B cell (primary cell): Measurements from ENCODE around the gene SEMA7A. TPM values are rescaled to one million over a fixed set of nuclear protein-coding genes. Genes with fewer than 3 reads are reported as not detected.

Experiments used
- ATAC-seq: fragments of 200-7000 bp; cut with Tn5 transposase; one replicate; pipeline ENCODE4 v1.10.0; 2021; ENCODE audit warnings: low read depth, mild to moderate bottlenecking, moderate number of reproducible peaks, moderate library complexity
- CTCF ChIA-PET: fragments of 350-600 bp; sonication (Branson Sonifier 250); formaldehyde crosslinking; loops from one replicate; lab custom pipeline; 2021; ENCODE audit warnings: antibody characterized with exemption, inconsistent platforms; lab: Charles Lee
- POLR2A ChIA-PET: fragments of 350-600 bp; sonication (Branson Sonifier 250); formaldehyde crosslinking; loops from one replicate; lab custom pipeline; 2021; ENCODE audit warnings: antibody characterized with exemption; lab: Charles Lee
- DNase-seq: peaks from one replicate; pipeline ENCODE4 v3.0.0; 2013
- H2AFZ ChIP-seq: 2 replicates; pipeline ENCODE4 v1.6.1; 2012; ENCODE audit warnings: mild to moderate bottlenecking, low read depth, low read length; ENCODE audit not compliant: insufficient read depth, poor library complexity, severe bottlenecking
- H3K27ac ChIP-seq, 2 donors: 1 replicate in 1 of 2; 2 replicates in 1 of 2; pipeline ENCODE4 v1.5.1; 2012 to 2013; ENCODE audit warnings: low read length in 2 of 2, mild to moderate bottlenecking in 2 of 2, moderate library complexity in 1 of 2
- H3K27me3 ChIP-seq, 4 experiments: fragments of 200-600 bp in 1 of 4; sonication (generic) in 1 of 4; replicated peaks in 1 of 4; 1 replicate in 2 of 4; 2 replicates in 2 of 4; pipeline versions ENCODE4 v1.6.1 to v1.7.0; 2013 to 2016; ENCODE audit warnings: low read length in 3 of 4, mild to moderate bottlenecking in 2 of 4, mixed read lengths in 1 of 4, moderate library complexity in 1 of 4; ENCODE audit not compliant: insufficient read depth in 4 of 4, control insufficient read depth in 3 of 4; ENCODE audit errors: control extremely low read depth in 1 of 4
- H3K36me3 ChIP-seq, 2 experiments: replicated peaks in 1 of 2; 1 replicate in 1 of 2; 2 replicates in 1 of 2; pipeline versions ENCODE4 v1.6.1 to v1.7.1; 2013; ENCODE audit warnings: low read length in 1 of 2; ENCODE audit not compliant: insufficient read depth in 2 of 2, control insufficient read depth in 1 of 2; ENCODE audit errors: control extremely low read depth in 1 of 2, extremely low read depth in 1 of 2
- H3K4me1 ChIP-seq, 2 donors: fragments of 200-600 bp in 1 of 2; sonication (generic) in 1 of 2; 1 replicate in 1 of 2; 2 replicates in 1 of 2; pipeline versions ENCODE4 v1.5.1 to v1.6.1; 2013 to 2017; ENCODE audit warnings: low read length in 2 of 2; ENCODE audit not compliant: control insufficient read depth in 2 of 2, insufficient read depth in 2 of 2
- H3K4me2 ChIP-seq: replicated peaks from 2 replicates; pipeline ENCODE3; 2012; ENCODE audit warnings: mild to moderate bottlenecking, low read depth, low read length; ENCODE audit not compliant: poor library complexity, severe bottlenecking
- H3K4me3 ChIP-seq, 5 experiments: fragments of 200-600 bp in 1 of 5; sonication (generic) in 1 of 5; 1 replicate in 3 of 5; 2 replicates in 2 of 5; pipeline versions ENCODE4 v1.5.1 to v1.7.0; 2011 to 2016; ENCODE audit warnings: low read length in 4 of 5, mild to moderate bottlenecking in 4 of 5, low read depth in 2 of 5, control low read depth in 1 of 5, moderate library complexity in 1 of 5; ENCODE audit not compliant: insufficient read depth in 1 of 5; ENCODE audit errors: control extremely low read depth in 1 of 5, extremely low read depth in 1 of 5
- H3K79me2 ChIP-seq: fragments of 200-600 bp; sonication (generic); one replicate; pipeline ENCODE4 v1.6.0; 2016; ENCODE audit warnings: low read length; ENCODE audit not compliant: control insufficient read depth, insufficient read depth
- H3K9ac ChIP-seq: fragments of 200-600 bp; sonication (generic); 2 replicates; pipeline ENCODE4 v1.6.1; 2017; ENCODE audit warnings: mild to moderate bottlenecking, low read length, moderate library complexity
- H3K9me3 ChIP-seq, 3 donors: one replicate each; pipeline versions ENCODE4 v1.6.1 to v1.7.1; 2013; ENCODE audit warnings: low read length in 2 of 3; ENCODE audit not compliant: control insufficient read depth in 2 of 3, insufficient read depth in 1 of 3; ENCODE audit errors: control extremely low read depth in 1 of 3
- H4K20me1 ChIP-seq: 2 replicates; pipeline ENCODE4 v1.6.0; 2012; ENCODE audit warnings: mild to moderate bottlenecking, low read length; ENCODE audit not compliant: insufficient read depth, control insufficient read depth, poor library complexity, severe bottlenecking
- H3K27ac Mint-ChIP-seq: one replicate; pipeline ENCODE4 v1.8.0; 2021; ENCODE audit warnings: mixed read lengths
- H3K27me3 Mint-ChIP-seq: one replicate; pipeline ENCODE4 v1.8.0; 2021; ENCODE audit warnings: mixed read lengths
- H3K4me1 Mint-ChIP-seq: one replicate; pipeline ENCODE4 v1.8.0; 2021; ENCODE audit warnings: mixed read lengths
- H3K4me3 Mint-ChIP-seq: one replicate; pipeline ENCODE4 v1.8.0; 2021; ENCODE audit warnings: mixed read lengths
- H3K9me3 Mint-ChIP-seq: one replicate; pipeline ENCODE4 v1.8.0; 2022; ENCODE audit warnings: mixed read lengths; ENCODE audit not compliant: insufficient read depth
- EZH2 ChIP-seq: IDR thresholded peaks from 2 replicates; pipeline ENCODE4 v1.6.1; 2012; ENCODE audit warnings: borderline replicate concordance, low read depth, mild to moderate bottlenecking, moderate library complexity, low read length; ENCODE audit not compliant: insufficient read depth, poor library complexity, severe bottlenecking
- WGBS: methylation state at CpG from one replicate; pipeline ENCODE4 v1.1.5; 2013; ENCODE audit warnings: missing lambda C conversion rate; ENCODE audit not compliant: insufficient coverage; 5-methylcytosine and 5-hydroxymethylcytosine counted together
- intact Hi-C: fragments of 100-400 bp; cut with micrococcal nuclease; formaldehyde crosslinking; loops from one replicate; pipeline ENCODE4 v1.10.0; 2022
- polyA plus RNA-seq: library from polyadenylated mRNA; depleted of rRNA; stranded (reverse); fragments of >200 nt; gene quantifications from 2 replicates; pipeline ENCODE4 v1.2.3, GENCODE V29; 2012
- total RNA-seq, 2 donors: library from RNA; stranded (reverse); fragments of 120-200 nt in 1 of 2; gene quantifications; 1 replicate in 1 of 2; 2 replicates in 1 of 2; pipeline versions ENCODE4 v1.2.3 to v1.2.4, GENCODE V29; 2013 to 2022
- TF ChIP-seq, protein P1 (sequence below): fragments of 200-600 bp; IDR thresholded peaks from one replicate; pipeline ENCODE4 v1.8.0; 2022; ENCODE audit warnings: antibody characterized with exemption, mild to moderate bottlenecking

SEMA7A gene
- total and polyA plus RNA-seq, 2 donors (not counting 1 experiment from before 2014, with no cell fraction given): 42.0 to 44.2 TPM

DNA sequence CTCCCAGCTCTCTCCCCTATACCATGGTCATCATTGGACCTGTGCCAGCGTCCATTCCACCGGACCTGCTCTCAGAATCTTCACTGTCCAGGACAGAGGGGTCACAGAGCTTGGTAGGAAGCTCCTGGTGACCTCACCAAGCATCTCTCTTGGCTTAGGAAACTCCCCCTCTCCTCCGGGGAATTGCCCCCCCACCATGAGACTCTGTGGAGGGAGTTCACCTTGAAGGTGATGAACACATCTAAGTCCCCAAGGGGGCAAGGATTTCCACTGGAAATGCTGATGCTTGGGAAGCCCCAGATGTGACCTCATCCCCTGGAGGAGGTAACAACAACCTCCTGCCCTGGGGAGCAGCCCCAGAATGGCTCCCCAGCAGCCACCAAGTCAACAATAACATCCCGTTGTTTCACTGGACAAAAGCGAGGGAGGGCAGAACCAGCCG is 3.2 kb downstream of the SEMA7A start:
- peak overlapping the region in 3 of 5 experiments; percentile 82 to 89 (median 83) for H3K4me3 ChIP-seq
- peak overlapping the region; percentile 91 for H3K27ac Mint-ChIP-seq
- ChIA-PET CTCF (interaction anchor here (1.1 to 26.1 kb wide), 6 partner anchors 10 to 127 kb away, joined by 4 to 855 read pairs (median 7); no protein-coding TSS in a partner anchor), POLR2A (interaction anchor here (1.2 to 5.3 kb wide), 5 partner anchors 27 to 46 kb away, joined by 4 to 32 read pairs (median 6); no protein-coding TSS in a partner anchor)
- H3K27me3 ChIP-seq: no peaks in the 10 kb centered on the region
- peak overlapping the region; percentile 86 for H3K9ac ChIP-seq
- H3K79me2 ChIP-seq: peaks cover 83% of the 10 kb centered on the region
- intact Hi-C loops: loop anchor here (10.0 kb wide), 1 partner anchor 354 kb away; the partner anchor contains the start of gene CSK
- DNase-seq: peak; percentile 68
- H3K9me3 ChIP-seq: no peaks in the 10 kb centered on the region
- no peaks in the 10 kb centered on the region for H3K27me3 Mint-ChIP-seq
- peaks cover 59% of the 10 kb centered on the region for H4K20me1 ChIP-seq
- H3K4me3 Mint-ChIP-seq: peak overlapping the region; percentile 96
- H3K4me1 ChIP-seq: peaks cover 80 to 91% of the 10 kb centered on the region in 2 donors
- H3K27ac ChIP-seq: peak overlapping the region; percentile 63 to 75
- peaks cover 86% of the 10 kb centered on the region for H3K4me1 Mint-ChIP-seq
- 60% methylated on average over 2 of the region's 6 CpGs for WGBS
- no peaks in the 10 kb centered on the region for H3K9me3 Mint-ChIP-seq
- peaks cover 0 to 15% of the 10 kb centered on the region in 2 experiments for H3K36me3 ChIP-seq
- H2AFZ ChIP-seq: no peak overlapping the region
- peak overlapping the region; percentile 91 for H3K4me2 ChIP-seq
- TF ChIP-seq, protein P1, sequence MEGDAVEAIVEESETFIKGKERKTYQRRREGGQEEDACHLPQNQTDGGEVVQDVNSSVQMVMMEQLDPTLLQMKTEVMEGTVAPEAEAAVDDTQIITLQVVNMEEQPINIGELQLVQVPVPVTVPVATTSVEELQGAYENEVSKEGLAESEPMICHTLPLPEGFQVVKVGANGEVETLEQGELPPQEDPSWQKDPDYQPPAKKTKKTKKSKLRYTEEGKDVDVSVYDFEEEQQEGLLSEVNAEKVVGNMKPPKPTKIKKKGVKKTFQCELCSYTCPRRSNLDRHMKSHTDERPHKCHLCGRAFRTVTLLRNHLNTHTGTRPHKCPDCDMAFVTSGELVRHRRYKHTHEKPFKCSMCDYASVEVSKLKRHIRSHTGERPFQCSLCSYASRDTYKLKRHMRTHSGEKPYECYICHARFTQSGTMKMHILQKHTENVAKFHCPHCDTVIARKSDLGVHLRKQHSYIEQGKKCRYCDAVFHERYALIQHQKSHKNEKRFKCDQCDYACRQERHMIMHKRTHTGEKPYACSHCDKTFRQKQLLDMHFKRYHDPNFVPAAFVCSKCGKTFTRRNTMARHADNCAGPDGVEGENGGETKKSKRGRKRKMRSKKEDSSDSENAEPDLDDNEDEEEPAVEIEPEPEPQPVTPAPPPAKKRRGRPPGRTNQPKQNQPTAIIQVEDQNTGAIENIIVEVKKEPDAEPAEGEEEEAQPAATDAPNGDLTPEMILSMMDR: no peak
- no peak for TF ChIP-seq EZH2
- peak; percentile 4 for ATAC-seq
